OCI-LY7 (cell line): ENCODE data around the gene SLF1.

Experiments
- CTCF ChIP-seq: fragments of 200-600 bp; sonication (generic); conservative IDR thresholded peaks from 2 replicates; pipeline ENCODE4 v1.5.1; 2014; ENCODE audit warnings: mild to moderate bottlenecking, antibody characterized with exemption, low read length, moderate library complexity, mixed read lengths
- EZH2phosphoT487 ChIP-seq: fragments of 200-600 bp; sonication (generic); IDR thresholded peaks from 2 replicates; pipeline ENCODE4 v1.6.1; 2018; ENCODE audit warnings: low read depth, borderline replicate concordance, mild to moderate bottlenecking, mixed run types, antibody characterized with exemption, low read length, moderate library complexity, mixed read lengths

GRCh38 chr5:94715768-94716167, 97.3 kb downstream of the SLF1 start:
- no peak for TF ChIP-seq CTCF
- TF ChIP-seq EZH2phosphoT487: no peak
